ENCODE data around the gene CFAP65.

CFAP65 gene, protein sequence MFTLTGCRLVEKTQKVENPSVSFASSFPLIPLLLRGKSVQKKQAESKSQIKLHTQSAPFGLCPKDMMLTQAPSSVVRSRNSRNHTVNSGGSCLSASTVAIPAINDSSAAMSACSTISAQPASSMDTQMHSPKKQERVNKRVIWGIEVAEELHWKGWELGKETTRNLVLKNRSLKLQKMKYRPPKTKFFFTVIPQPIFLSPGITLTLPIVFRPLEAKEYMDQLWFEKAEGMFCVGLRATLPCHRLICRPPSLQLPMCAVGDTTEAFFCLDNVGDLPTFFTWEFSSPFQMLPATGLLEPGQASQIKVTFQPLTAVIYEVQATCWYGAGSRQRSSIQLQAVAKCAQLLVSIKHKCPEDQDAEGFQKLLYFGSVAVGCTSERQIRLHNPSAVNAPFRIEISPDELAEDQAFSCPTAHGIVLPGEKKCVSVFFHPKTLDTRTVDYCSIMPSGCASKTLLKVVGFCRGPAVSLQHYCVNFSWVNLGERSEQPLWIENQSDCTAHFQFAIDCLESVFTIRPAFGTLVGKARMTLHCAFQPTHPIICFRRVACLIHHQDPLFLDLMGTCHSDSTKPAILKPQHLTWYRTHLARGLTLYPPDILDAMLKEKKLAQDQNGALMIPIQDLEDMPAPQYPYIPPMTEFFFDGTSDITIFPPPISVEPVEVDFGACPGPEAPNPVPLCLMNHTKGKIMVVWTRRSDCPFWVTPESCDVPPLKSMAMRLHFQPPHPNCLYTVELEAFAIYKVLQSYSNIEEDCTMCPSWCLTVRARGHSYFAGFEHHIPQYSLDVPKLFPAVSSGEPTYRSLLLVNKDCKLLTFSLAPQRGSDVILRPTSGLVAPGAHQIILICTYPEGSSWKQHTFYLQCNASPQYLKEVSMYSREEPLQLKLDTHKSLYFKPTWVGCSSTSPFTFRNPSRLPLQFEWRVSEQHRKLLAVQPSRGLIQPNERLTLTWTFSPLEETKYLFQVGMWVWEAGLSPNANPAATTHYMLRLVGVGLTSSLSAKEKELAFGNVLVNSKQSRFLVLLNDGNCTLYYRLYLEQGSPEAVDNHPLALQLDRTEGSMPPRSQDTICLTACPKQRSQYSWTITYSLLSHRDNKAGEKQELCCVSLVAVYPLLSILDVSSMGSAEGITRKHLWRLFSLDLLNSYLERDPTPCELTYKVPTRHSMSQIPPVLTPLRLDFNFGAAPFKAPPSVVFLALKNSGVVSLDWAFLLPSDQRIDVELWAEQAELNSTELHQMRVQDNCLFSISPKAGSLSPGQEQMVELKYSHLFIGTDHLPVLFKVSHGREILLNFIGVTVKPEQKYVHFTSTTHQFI (N-terminal part only)

DNA sequence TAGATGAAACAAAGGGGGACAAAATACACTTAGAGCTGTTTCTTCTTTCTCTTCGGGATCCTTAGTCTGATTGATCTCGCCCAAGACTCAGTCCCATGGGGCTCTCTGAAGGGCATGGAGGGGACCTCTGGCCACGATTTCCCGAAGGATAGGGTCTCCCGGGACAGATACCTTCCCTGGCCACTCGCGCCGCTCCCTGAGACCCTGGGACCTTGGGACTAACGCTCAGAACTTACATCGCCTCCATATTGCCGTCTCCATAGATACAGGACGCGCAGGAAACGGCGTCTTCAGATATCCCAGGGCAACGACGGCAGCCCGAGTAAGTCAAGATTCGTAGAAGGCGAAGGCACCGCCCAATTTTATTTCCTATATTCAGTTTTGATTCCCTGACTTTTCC lies at the start of gene CFAP65:
TSS of gene CFAP65 (minus strand) at position 265 of the 400 bp plus-strand sequence. CDS start 2,468 bp downstream, outside the sequence.
- DNase-seq = peak in 38 of 51 donors; percentile 6 to 75 (median 43)

DNA sequence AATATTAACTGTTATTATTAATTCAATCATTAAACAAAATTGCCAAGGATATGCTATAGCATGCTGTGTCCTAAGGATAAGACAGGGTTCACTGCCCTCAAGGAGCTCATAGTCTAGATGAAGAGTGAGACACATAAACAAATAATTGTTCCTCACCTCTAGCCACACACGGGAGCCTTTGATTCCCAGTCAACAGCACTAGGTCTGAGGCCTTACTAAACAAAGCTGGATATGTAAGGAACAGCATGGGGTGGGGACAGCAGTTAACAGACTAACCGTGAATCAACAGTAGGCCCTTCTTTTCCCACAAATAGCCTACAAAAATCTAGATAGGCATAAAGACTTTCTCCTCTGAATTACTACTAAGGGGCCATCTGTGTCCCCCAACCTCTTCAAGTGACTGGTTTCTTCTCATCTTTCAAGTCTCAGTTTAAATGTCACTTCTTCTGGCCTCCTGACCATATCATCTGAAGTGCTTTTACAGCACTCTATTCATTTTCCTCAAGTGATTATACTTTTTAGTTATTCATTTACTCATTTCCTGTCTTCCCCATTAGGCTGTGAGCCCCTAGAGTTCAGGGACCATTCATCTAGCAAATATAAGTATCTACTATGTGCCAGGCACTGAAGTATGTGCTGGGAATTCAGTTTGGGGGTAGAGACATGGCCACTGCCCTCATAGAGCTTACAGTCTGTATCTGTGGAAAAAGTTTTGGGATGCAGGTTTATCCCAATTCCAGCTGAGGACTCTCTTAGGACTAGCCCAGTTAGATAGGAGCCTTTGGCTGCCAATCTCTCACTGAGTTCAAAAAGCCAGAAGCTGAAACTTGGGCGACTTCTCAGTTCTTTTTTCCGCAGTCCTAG lies 49.4 kb upstream of the CFAP65 start:
- DNase-seq = no peak

DNA sequence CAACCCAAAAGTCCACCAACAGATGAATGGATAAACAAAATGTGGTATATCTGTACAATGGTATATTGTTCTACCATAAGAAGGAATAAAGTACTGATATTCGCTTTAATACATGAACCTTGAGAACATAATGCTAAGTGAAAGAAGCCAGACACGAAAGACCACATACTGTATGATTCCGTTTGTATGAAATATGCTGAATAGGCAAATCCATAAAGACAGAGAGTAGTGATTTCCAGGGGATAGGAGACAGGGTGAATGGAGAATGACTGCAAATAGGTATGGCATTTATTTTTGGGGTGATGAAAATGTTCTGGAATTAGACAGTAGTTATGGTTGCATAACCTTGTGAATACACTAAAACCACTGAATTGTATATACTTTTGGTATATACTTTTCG lies 48.0 kb upstream of the CFAP65 start:
- no peak for DNase-seq

DNA sequence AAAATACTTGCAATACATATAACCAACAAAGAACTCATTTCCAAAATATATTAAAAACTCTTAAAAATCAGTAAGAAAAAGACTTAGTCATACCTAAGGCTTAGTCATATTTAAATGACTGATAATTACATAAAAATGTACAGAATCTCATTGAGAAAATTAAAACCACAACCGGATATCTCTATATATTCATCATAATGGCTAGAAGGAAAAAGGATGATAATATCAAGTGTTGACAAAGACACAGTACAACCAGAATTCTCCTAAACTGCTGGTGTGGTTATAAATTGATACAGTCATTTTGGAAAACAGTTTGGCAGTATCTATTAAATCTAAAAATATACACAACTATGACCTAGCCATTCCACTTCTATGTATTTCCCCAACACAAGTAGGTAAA lies 46.5 kb upstream of the CFAP65 start:
- DNase-seq = no peak

DNA sequence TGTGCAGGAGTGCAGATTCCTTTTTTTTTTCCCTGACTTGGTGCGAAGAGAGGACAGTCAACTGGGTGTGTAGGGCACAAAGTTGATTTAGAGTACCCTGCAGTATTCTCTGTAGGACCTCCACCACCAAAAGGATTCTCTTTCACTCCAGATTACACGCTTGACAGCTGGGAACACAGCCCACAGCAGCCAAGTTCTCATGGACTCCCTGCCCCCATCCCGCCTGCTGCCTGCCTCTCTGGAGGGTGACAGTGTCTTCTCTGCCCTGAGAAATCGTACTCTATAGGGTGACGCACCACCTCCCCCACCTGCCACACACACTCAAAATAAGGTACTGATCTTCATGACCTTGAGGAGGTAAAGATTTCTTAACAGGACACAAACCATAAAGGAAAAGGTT lies 46.0 kb upstream of the CFAP65 start:
- no peak for DNase-seq

DNA sequence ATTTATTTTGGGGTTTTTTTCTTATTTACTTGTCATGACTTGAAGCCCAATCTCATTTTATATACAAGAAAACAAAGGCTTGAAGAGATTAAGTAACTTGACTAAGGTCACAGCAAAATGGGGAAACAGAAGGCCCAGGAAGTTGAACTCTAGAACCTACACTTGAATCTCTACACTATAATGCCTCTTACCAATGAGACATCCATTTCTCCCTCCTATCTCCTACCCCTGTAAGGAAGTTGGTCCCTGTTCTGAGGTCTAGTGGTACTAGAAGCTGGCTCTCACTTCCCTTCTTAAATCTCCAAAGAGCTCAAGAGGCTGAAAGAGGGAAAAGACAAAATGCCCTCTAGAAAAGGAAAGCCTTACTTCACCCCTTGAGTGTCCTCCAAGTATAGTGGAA lies 44.9 kb upstream of the CFAP65 start:
- DNase-seq = no peak

DNA sequence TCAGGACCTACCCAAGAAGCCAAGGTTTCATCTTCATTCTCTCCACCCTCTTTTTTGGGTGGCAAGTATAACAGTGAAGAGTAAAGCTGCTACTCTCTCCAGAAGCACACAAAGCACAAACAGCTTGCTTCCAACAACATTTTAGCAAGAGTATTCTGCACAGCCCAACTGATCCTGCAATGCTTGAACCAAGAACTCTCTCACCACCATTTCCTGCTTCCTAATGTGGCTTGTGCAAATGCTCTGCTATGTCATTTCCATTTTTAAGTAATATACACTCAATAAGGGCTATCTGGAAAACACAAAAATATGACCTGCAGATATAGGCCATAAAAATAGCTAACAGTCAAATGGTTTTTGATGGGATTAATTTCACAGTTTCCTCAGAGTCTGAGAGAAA lies 43.5 kb upstream of the CFAP65 start:
- no peak for DNase-seq

DNA sequence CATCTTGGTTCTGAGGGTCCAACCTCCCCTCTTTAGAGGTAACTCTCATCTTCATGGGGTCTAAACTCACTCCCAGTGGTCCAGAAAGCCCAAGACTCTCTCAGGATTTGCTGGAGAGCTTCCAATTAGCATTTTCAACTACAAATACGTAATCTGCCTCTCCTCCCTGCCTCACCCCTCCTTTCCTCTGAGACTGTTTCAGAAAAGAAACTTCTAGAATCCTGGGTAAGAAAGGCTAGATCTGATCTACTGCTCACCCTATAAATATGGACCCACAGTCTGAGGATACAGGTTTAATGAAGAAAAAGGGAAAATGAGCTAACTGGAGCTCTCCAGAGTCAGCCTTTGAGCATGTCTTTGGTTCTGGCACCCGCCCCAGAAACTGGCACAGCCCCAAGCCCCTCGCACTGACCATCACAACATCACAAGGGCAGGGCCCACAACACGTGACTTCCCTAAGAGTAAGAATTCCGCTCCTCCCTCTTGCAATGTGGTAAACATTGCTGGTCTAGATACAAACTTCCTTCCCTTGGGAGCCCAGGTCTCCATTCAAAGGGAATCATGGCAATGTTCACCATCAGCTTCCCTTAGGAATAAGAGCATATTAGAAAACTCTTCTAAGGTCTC lies 41.1 kb upstream of the CFAP65 start:
- no peak for DNase-seq

DNA sequence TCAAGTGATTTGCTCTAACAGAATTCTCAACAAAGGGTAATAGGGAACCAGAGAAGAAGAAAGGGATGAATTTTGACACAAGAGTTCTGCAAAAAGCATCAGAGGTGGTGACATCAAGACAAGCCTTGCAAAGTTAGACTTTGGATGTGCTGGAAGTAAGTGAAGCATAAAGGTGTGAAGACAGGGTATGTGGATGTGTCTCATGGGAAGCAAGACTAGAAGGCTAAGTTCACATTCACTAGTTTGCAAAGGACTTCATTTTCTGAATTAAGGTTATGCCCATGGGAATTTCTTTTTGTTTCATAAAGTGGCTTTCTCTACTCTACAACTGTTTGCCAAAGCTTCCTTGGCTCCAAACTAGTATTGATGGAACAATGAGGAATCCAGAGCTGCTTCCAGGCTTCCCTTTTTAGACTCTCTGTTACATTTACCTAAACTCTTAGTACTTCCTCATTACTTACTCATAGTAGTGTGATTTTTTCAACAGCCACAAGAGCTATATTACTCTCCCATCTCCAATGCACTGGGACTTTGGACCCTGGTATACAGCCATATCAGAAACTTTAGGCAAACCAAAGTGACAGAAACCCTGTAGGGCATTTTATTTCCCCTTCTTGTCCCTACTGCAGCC lies 40.5 kb upstream of the CFAP65 start:
- DNase-seq = no peak

DNA sequence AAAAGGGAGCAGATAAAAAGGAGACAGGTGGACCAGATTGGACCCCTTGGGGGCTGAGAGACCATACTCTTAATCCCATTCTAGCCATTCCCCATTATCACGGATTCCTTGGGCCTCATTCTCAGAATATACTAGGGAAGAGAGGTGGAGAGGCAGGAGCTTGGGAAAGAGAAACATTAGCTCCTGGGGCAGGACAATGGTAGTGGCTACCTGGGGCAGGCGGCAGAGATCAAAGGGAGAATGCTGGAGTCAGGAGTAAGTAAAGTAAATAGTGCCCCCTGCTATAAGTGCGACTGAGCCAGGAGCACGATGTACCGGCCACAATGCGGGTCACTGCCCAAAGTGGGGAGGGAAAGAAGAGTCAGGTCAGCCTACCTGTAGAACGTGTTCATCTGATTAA lies 39.8 kb upstream of the CFAP65 start:
- no peak for DNase-seq

DNA sequence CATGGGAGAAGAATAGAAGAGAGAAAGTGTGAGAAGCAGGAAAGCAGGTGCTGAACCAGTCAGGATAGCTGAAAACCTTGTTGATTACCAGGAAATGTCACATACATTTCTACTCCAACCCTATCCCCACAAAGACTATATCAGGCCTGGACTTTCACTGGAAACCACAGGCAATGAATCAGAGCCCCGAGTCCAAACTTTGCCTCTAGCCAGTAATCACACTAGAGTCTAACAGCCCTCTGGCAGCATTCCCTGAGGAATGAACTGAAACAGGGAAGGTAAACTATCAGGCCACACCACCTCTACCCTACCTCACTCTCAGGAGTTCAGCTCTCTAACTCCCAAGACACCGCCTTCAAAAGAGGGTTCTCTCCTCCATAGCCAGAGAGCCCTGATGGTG lies 38.1 kb upstream of the CFAP65 start:
- DNase-seq = no peak

DNA sequence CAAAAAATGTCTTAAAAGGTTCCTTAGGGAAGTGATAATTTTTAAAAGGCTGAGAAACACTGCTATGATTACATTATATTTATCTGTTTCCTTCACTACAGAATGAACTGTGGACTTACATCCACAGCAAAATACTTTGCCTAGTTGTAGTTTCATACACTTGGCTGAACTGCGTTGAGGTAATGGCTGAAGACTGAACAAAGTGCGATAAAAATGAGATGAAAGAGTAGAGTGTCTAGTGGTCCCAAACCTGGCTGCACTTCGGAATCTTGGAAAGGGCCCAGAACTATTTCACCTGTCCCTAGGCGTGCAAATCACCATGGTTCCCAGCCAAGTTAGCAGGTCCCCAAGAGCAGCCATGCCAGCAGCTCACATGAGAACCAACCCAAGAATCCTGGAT lies 37.6 kb upstream of the CFAP65 start:
- no peak for DNase-seq

DNA sequence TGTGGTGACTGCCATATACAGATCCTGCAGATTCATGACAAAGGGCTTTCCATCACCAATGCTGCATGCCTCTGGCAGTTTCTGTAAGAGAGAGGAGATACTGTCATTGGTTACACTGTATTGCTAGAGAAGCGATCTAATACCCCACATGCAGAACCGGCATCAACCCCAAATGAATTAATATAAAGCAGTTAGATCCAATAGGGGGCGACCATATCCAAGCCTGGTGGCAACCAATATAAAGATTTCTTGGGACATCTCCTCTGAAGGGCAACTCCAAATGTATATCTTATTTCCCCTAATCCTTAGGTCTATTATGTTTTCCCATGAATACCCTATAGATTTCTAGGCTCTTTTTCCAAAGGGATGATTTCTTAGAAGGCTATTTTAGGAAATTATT lies 36.8 kb upstream of the CFAP65 start:
- DNase-seq = no peak

DNA sequence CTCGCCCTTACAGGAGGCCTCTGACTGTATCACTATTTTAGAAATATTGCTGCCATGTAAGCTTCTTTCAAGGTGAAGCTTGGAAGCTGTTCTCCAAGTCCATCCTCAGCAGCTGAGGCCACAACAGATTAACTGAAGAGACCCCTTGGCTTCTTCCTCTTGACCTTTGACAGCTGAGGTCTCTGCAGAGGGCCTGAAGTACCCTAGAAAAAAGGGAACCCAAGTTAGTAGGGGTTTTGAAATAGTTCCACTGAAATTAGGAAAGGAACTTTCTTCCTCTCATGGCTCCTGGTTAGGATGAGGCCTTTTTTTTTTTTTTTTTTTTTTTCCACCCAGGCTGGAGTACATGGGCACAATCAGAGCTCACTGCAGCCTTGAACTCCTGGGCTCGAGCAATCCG lies 34.9 kb upstream of the CFAP65 start:
- DNase-seq = no peak

DNA sequence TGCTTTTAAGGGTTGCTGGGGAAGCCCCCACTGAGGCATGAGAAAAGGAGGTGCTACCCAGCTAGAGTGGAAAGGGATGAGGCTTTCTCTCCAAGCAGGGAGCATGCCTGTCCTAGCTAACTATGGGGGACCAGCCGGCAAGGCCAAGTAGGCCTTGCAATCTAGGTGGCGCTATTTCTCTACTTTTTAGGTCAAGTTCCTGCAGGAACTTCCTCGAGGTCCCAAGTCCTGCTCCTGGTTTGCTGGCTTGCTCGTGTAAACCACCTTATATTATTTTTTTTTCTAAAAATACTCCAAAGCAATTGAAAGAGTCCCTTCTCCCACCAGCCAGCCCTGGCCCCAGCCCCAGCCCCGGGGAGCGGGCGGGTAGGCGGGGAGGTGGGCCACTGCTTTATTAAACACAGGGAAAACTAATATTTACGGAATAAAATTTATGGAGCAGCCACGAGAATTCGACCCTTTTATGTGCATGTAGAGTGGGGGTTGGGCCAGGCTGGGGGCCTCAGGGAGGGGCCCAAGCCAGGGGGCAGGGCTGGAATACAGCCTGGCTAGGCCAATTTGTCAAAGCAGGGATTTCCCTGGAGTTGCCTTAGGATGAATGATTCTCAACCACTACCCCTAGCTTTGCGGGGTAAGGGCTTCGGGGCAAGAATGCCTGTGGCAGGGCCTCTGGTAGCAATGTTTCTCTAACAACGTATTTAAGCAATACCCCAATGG lies 32.3 kb upstream of the CFAP65 start:
- DNase-seq = peak in 8 of 51 donors; percentile 3 to 21 (median 8)

DNA sequence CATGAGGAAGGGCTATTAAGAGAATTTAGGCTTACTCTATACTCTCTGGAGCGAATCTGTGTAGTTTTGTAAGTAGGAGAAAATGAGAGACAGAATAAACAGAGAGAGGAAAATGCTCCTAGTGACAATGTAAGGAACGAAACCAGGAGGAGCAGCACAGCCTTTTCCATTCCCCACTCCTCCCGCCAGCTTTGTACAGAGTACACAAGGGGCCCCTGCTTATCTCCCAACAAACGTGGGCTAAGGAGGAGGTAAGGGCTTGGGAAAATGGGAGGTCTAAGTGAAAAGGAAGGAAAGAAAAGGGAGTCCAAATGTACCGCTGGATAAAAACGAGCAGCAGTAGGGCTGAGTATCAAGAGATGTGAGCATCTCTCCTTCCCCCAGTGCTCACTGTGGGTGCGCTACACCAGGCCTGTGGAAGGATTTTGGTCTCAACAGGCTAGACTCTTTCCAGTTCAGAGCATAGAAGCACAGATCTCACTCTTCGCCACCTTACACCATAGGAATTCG lies 31.5 kb upstream of the CFAP65 start:
- no peak for DNase-seq

DNA sequence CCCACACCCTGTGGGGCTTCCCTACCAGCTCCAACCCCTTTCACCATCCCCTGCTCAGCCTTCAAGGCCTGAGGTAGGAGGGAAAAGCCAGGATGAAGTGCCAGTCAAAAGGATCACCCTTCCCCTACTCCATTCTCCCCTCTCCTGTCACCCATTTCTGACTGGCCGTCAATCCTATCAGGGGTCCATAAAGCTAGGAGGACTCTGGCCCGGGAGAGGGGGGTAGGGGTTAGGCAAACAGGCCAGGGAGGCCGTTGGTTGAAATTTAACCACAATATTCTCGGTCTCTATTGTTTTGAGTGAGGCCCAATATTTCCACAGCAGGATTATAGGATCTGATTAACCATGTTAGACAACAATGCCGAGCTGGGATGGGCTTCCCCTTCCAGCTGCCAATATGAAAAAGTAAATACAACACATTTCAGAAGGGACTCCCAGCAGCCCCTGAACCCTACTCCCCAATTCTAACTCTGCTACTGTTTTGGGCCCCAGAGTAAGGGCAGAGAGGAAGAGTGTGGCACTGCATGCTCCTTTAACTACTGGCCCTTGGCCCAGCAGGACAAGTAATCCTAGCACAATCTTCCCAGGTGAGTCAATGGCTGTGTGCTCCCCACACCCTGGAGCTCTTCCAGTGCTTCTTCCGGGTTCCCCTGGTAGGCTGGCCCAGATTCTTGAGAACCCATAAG lies 30.0 kb upstream of the CFAP65 start:
- DNase-seq = no peak

DNA sequence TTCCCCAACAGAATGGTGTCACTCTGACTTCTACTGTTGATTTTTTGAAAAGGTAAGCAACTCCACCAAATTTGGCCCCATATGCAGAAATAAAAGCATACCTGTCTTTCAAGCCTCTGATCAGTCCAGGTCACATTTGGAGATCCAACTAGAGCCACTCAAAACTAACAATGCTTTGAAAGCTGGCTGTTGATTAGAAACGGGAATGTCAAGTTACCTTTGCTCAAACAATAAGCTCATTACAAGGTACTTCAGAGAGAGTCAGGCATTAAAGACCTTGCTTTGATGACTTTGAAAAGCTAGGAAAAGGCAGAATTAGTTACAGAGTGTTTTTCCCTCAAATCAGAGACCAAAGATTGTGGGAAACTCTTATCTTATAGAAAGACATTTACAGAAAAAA lies 24.2 kb upstream of the CFAP65 start:
- no peak for DNase-seq

Measured in hypothalamus (tissue), 51 donors.